RCC 7860 (cell line): ENCODE measurements around the gene KDM1B.
"Not testable (repeated sequence)": the region's sequence is repeated elsewhere in the genome, so short reads cannot be mapped to it uniquely, and the experiment has no call there.

Experiments used
- DNase-seq: peaks from one replicate; pipeline ENCODE4 v3.0.0-alpha.2; 2015; ENCODE audit warnings: low spot score
- FAIRE-seq: peaks from 2 replicates; lab custom pipeline; 2012; peaks lifted over from hg19 to GRCh38; lab: Jason Lieb, UNC

The KDM1B gene

GRCh38 chr6:18147616-18148015 is 7.6 kb upstream of the KDM1B start:
- peak; percentile 60 for DNase-seq
- FAIRE-seq = no peak

- FAIRE-seq = peak; percentile 91
- DNase-seq = peak; percentile 94
Measured at GRCh38 chr6:18148304-18149025, 6.8 kb upstream of the KDM1B start.

GRCh38 chr6:18151391-18151790 is 3.8 kb upstream of the KDM1B start:
- not testable (repeated sequence) for FAIRE-seq, DNase-seq

GRCh38 chr6:18151801-18152200 is 3.4 kb upstream of the KDM1B start:
- FAIRE-seq = no peak
- no peak for DNase-seq

- DNase-seq (no peak), FAIRE-seq (no peak)
Measured at GRCh38 chr6:18153311-18153703, 1.9 kb upstream of the KDM1B start.

- DNase-seq = no peak
- FAIRE-seq = no peak
Measured at GRCh38 chr6:18154507-18155149, 594 bp upstream of the KDM1B start, which contains the start of gene TPMT. TSS of gene TPMT (minus strand) at chr6:18155077. CDS start at chr6:18149127, 5,950 bp downstream.

- DNase-seq = peak; percentile 49
- no peak for FAIRE-seq
Measured at GRCh38 chr6:18155864-18156421, 721 bp downstream of the KDM1B start.

GRCh38 chr6:18160911-18161310 is 5.7 kb downstream of the KDM1B start:
- DNase-seq (no peak), FAIRE-seq (no peak)

GRCh38 chr6:18161431-18161830 is 6.2 kb downstream of the KDM1B start:
- DNase-seq (no peak), FAIRE-seq (no peak)

GRCh38 chr6:18162401-18162800 is 7.2 kb downstream of the KDM1B start:
- no peak for DNase-seq
- no peak for FAIRE-seq

GRCh38 chr6:18165751-18166150 is 10.5 kb downstream of the KDM1B start:
- FAIRE-seq (no peak), DNase-seq (no peak)

- no peak for DNase-seq
- FAIRE-seq = no peak
Measured at GRCh38 chr6:18166312-18167036, 11.3 kb downstream of the KDM1B start.

GRCh38 chr6:18168264-18168663 is 13.0 kb downstream of the KDM1B start:
- no peak for DNase-seq
- no peak for FAIRE-seq

- no peak for DNase-seq
- no peak for FAIRE-seq
Measured at GRCh38 chr6:18171871-18172270, 16.6 kb downstream of the KDM1B start.

GRCh38 chr6:18176198-18176597 is 21.0 kb downstream of the KDM1B start:
- DNase-seq, FAIRE-seq: not testable (repeated sequence)

GRCh38 chr6:18177286-18177965 is 22.2 kb downstream of the KDM1B start:
- FAIRE-seq = no peak

GRCh38 chr6:18178960-18179615 is 23.9 kb downstream of the KDM1B start:
- DNase-seq (no peak), FAIRE-seq (no peak)

More at GRCh38 chr6:18177286-18177965, 22.2 kb downstream of the KDM1B start:
- no peak for DNase-seq

GRCh38 chr6:18179770-18180356 is 24.6 kb downstream of the KDM1B start:
- FAIRE-seq = no peak

GRCh38 chr6:18182568-18182967 is 27.3 kb downstream of the KDM1B start:
- DNase-seq (no peak), FAIRE-seq (no peak)

More at GRCh38 chr6:18179770-18180356, 24.6 kb downstream of the KDM1B start:
- DNase-seq = no peak

GRCh38 chr6:18183766-18184165 is 28.5 kb downstream of the KDM1B start:
- no peak for FAIRE-seq
- no peak for DNase-seq
